Non-pigmented ciliary epithelial cell (primary cell): Measurements from ENCODE around the gene SULF2.
A peak's percentile ranks its signal among the peaks of the same experiment; 100 is the strongest.

Experiments used
- DNase-seq: peaks from one replicate; pipeline ENCODE4 v3.0.0-alpha.2; 2010; ENCODE audit warnings: low read depth

SULF2 gene

DNA sequence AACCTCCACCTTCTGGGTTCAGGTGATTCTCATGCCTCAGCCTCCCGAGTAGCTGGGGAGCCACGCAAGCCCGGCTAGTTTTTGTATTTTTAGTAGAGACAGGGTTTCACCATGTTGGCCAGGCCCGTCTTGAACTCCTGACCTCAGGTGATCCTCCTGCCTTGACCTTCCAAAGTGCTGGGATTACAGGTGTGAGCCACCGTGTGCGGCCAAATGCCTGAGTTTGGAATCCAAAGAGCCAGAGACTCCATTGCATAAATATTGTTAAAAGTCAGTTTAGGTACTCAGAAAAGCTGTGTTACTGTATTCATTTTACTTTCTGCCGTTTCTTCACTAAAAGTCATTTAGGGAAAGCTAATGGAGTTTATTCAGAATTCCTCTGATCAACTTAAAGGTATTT lies 137.3 kb downstream of the SULF2 start:
- no peak for DNase-seq

DNA sequence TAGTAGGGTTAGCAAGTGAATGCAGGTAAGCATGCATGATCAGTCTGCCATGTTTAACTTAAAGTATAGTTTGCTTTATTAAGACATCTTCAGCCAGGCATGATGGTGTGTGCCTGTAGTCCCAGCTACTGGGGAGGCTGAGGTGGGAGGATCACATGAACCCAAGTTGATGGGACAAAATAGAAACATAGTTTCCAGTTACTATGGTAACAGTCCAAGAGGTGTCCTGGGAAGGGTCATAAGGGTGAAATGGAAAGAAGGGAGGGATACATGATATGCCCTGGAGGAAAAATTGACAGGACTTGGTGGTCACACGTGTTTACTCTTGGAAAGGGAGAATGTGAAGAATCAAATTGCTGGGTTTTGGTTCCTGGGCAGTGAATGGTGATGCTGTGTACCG lies 139.6 kb downstream of the SULF2 start:
- DNase-seq, result no peak

GRCh38 chr20:47642624-47643023 lies 142.7 kb downstream of the SULF2 start:
- no peak for DNase-seq

GRCh38 chr20:47642118-47642517 lies 143.2 kb downstream of the SULF2 start:
- DNase-seq, result no peak

GRCh38 chr20:47638851-47639250 lies 146.4 kb downstream of the SULF2 start:
- no peak for DNase-seq

GRCh38 chr20:47635256-47635655 lies 150.0 kb downstream of the SULF2 start:
- DNase-seq, result no peak

DNA sequence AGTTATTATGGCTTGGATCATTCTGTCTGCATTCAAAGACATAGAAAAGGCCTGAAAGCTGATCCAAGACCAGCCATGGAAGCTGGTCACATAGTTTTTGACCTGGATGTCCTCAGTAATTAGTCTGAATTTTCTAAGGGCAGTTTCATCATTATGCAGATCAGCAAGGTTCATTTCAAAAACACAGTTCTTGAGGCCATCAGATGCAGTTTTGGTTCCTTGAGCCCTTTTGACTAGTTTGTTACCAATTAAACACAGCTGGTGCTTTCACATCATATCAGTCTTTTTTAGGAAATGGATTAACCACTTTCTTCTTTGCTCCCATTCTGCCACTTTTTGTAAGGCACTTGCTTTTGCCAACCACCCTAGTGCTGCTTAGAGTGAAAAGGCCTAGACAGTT lies 154.2 kb downstream of the SULF2 start:
- no peak for DNase-seq

DNA sequence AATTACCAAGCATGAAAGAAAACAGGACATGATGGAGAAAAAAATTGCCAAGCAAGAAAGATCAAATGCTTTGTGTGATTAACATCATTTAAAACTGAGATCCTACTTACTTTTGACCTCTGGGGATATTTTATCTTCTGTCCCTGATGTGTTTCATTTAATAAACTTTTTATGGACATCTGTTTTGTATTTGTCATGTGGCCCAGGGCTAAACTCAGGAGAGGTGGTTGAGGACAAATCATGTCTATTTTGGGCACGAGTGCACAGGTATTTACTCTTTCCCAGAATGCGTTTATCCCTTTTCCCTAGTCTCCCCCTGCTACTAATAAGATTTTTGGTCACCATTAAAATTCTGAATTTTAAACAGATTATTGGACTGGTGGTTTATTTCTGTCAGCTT lies 155.4 kb downstream of the SULF2 start:
- DNase-seq, result no peak

GRCh38 chr20:47627540-47627939 lies 157.7 kb downstream of the SULF2 start:
- no peak for DNase-seq

- DNase-seq, result no peak
Observed at GRCh38 chr20:47623206-47623605, 162.1 kb downstream of the SULF2 start.

DNA sequence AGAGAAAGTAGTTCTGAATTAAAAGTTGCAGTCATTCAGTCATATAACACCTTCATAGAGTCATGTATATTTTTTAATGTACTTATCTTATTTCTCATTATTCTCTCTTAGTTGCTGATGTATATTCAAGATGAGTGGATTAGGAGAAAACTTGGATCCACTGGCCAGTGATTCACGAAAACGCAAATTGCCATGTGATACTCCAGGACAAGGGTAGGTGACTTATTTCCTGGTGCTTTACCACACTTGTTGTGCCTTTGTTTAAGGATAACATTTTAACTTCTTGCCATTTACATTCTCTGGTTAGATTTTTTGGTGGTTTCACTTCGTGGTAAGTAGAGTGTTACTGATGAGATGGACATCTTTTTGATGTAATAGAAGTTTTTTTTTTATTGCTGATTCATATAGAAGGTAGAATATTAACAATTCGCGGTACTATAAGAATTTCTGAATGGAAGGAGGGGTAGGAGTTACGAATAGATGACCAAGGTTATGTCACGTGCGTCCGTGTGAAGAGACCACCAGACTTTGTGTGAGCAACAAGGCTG lies 163.1 kb downstream of the SULF2 start:
- DNase-seq, result no peak

GRCh38 chr20:47620808-47621805 lies 164.2 kb downstream of the SULF2 start:
- DNase-seq, result peak; percentile 28

- DNase-seq, result no peak
Observed at GRCh38 chr20:47618479-47618878, 166.8 kb downstream of the SULF2 start.

GRCh38 chr20:47614703-47615309 lies 170.5 kb downstream of the SULF2 start:
- no peak for DNase-seq

DNA sequence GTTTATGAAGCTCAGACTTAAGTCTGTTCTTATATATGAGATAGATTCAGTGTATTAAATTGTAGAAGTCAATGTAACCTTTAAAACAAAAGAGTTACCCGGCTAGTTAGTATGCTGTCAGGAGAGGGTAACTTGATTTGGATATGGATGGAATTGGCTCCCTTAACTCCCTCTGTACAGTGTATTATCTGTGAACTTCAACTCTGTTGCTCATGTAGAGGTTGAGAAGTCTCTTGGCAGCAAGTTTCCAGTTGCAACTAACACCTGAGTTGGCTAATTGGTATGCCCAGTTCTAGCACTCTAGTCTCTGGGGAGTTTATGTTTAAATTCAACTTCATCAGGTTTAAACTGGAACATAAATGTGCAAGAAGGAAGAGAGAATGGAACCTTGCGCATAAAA lies 172.6 kb downstream of the SULF2 start:
- DNase-seq, result no peak

- DNase-seq, result no peak
Observed at GRCh38 chr20:47611785-47612184, 173.5 kb downstream of the SULF2 start.

- DNase-seq, result no peak
Observed at GRCh38 chr20:47610945-47611250, 174.4 kb downstream of the SULF2 start.

DNA sequence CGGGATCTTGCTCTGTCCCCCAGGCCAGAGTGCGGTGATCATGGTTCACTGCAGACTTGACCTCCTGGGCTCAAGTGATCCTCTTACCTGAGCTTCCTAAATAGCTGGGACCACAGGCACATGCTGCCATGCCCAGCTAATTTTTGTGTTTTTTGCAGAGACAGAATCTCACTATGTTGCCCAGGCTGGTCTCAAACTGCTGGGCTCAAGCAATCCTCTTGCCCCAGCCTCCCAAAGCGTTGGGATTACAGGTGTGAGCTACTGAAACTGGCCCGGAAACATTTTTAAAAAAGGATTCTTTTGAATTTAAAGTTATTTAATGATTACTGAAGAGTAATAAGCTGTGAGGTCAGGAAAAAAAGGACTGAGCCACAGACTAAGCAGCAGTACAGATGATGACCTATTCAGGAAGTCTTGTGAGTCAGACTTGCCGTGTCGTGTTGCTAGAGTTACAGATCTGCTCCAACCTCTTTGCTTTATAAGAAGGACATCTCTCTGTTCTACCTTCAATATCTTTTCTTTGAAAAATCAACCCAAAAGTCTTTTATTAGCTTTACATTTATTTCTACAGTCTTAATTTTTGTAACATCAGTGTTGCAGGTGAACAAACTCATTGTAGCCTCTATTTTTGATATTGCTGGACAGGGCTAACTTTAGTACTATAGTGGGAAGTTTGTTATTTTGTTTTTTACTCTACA lies 174.9 kb downstream of the SULF2 start:
- DNase-seq, result peak; percentile 79

DNA sequence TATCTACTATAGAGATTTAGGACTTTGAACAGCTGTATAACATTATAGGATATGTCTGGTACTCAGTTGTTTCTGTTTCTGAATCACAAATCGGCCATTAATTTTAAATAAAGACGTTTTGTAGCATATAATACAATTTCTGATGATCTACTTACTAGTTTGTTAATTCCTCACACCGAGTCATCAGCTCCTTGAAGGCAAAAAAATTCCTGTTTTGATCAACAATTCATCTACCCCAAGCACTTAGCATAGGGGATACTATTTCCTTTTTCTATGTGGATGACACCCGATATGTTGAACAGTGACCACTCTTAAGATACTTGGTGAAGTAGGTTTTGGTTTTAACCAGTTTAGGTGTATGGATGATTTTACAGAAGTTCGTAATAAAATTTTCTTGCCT lies 176.3 kb downstream of the SULF2 start:
- no peak for DNase-seq
